ENCODE results near the gene TKFC.

GRCh38 chr11:61310749-61311148, 22.3 kb upstream of the TKFC start:
- TF ChIP-seq CTCF (IDR thresholded peaks at IDR 0.05; ENCODE audit: low read depth, low read length) (no peak), EZH2phosphoT487 (IDR thresholded peaks at IDR 0.05; ENCODE audit: low read depth) (no peak)
